Fibroblast of upper back skin (primary cell): ENCODE data around the gene MRPS35.

Source experiments
- DNase-seq: peaks from one replicate; pipeline ENCODE4 v3.0.0-alpha.2; 2013

The MRPS35 gene

DNA sequence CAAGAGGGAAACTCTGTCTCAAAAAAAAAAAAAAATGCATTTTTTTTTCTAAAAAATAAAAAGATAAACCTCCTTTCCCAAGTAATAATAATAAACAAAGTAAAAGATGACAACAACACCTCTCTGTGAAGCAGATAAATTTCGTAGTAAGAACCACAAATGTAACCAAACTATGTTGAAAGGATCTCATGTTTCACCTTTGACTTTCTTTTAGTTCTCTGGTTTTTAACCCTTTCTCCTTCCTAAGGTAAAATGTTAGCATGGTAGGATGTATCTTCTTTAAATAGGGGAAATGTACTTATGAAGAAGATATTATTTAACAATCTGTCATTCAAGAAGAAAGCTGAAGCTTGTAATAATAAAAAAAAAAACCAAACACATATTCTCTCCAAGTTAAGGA lies 67.6 kb downstream of the MRPS35 start:
- no peak for DNase-seq

DNA sequence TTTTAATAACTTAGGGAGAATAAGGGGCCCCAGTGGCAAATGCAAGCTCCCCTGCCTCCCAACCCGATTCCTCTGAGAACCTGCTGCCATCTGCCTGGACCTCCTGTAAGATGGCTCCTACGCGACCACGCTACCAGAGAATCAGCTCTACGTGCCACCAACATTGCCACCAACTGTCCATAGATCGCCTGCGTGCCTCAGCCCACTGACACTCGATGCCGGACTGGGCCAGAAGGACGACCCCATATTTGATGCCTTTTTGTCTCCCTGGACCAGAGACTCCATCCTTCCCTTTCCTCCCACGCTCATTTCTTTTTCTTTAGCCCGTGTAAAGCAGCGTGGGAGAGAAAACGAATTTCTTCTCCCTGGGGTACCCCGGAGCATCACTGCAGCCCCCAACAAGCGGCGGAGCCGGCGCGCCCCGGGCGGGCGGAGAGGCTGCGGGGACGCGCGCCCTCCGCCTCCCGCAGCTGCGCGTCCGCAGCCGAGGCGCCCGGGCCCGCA lies 68.8 kb downstream of the MRPS35 start:
- peak; percentile 15 for DNase-seq

- DNase-seq: peak; percentile 77
Observed at GRCh38 chr12:27779920-27780611, 69.4 kb downstream of the MRPS35 start, which contains the start of the genes KLHL42 and MANSC4. Gene KLHL42 (plus strand): TSS chr12:27780233. CDS start chr12:27780331, 98 bp downstream. Gene MANSC4 (minus strand): TSS chr12:27780236. CDS start chr12:27771276, 8,960 bp downstream.

DNA sequence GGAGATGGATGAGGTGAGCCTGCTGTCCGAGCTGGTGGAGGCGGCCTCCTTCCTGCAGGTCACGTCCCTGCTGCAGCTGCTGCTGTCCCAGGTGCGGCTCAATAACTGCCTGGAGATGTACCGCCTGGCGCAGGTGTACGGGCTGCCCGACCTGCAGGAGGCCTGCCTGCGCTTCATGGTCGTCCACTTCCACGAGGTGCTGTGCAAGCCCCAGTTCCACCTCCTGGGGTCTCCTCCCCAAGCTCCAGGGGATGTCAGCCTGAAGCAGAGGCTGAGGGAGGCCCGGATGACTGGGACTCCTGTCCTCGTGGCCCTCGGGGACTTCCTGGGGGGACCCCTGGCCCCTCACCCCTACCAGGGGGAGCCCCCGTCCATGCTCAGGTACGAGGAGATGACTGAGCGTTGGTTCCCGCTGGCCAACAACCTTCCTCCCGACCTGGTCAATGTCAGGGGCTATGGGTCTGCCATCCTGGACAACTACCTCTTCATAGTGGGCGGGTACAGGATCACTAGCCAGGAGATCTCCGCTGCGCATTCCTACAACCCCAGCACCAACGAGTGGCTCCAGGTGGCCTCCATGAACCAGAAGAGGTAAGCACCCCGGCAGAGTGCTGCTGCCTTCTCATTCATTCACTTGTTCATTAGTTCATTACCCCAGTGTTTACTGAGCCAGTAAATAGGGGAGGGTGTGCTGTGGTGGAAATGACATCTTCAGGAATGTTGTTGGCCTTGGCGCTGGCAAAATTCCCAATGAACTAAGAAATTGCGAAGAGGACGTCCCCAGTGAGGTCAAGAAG lies 70.2 kb downstream of the MRPS35 start:
- peak; percentile 33 for DNase-seq

DNA sequence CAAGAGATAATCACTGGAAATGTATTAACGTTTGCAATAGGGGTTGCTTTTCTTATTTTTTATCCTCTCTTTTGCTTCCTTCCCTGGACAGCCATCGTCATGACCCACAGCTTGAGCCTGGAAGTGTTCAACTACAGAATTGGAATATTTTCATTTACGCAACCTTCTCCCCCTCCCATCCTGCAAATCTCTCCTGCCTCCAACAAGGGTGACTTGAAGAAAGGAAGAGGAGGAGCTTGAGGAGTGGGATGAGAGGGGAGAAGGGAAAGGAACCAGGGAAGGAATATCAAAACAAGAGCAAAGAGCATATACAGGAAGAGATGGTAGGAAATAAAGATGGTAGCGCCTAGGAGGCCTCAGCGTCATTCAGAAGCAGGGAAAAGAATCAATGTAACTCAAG lies 71.0 kb downstream of the MRPS35 start:
- DNase-seq: peak; percentile 39

DNA sequence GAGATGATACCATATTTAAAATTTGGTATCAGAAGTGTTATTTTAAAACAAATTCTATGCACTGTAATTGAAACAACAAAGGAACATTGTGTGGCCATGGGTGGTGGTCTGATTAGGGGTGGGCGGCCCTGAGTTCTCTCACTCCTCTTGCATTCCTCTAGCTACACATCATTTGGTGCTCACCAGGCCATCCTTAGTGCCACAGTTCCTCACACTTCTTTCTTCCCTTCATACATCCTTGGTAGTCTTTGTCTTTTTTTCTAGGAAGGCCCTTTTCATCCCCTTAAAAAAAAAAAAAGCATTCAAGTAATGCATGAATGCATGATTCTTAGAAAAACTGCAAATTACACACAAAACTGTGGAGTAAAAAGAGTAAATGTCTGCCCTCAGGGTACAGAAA lies 71.8 kb downstream of the MRPS35 start:
- no peak for DNase-seq

DNA sequence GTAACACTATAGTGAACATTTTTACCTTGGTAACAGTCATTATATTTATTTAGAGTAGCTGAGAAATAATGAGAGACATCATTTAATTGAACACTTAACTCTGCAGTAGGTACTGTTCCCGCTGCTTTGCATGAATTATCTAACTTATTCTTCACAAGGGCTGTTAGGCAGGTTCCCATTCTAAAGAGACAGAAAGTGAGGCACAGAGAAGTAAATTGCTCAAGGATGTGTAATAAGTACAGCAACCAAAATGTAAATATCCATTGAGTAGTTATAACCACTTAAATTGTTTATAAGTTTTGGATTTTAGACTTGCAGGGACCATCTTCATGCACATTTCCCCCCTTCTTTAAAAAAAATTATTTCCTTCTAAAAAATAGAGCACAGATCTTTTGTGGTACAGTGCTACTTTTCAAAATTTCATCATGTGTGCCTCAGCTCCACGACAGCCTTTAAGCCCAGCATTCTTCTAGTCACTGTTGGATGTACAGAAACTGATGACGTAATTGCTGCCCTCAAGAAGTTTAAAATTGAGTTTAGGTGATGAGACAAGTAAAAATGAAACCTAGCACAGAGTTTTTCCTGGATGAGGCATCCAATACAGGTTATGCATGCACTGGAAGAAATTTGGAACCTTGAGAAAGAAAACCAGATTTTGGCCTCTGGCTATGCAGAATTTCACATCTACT lies 75.4 kb downstream of the MRPS35 start:
- DNase-seq: peak; percentile 61

DNA sequence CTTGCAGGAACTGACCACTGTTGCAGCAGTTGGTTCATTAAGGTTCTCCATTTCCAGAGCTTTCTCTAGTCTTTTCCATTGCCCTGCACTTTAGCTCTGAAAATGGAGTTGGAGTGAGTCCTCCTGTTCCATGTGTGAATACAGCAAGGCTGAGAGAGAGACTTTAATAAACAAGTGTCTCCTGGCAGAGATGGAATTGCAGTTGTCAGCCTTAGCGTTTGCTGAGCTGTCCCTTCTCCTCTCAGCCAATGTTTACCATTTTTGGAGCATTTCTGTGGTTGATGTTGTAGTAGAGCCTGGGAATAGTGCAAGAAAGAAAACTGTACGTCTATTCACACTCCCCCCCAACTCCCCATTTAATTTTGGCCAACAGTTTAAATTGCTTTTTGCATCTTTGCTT lies 76.9 kb downstream of the MRPS35 start:
- DNase-seq: no peak

GRCh38 chr12:27790179-27790578 lies 79.5 kb downstream of the MRPS35 start:
- DNase-seq: no peak

GRCh38 chr12:27794818-27795584 lies 84.4 kb downstream of the MRPS35 start:
- no peak for DNase-seq

GRCh38 chr12:27796128-27796527 lies 85.5 kb downstream of the MRPS35 start:
- DNase-seq: no peak

DNA sequence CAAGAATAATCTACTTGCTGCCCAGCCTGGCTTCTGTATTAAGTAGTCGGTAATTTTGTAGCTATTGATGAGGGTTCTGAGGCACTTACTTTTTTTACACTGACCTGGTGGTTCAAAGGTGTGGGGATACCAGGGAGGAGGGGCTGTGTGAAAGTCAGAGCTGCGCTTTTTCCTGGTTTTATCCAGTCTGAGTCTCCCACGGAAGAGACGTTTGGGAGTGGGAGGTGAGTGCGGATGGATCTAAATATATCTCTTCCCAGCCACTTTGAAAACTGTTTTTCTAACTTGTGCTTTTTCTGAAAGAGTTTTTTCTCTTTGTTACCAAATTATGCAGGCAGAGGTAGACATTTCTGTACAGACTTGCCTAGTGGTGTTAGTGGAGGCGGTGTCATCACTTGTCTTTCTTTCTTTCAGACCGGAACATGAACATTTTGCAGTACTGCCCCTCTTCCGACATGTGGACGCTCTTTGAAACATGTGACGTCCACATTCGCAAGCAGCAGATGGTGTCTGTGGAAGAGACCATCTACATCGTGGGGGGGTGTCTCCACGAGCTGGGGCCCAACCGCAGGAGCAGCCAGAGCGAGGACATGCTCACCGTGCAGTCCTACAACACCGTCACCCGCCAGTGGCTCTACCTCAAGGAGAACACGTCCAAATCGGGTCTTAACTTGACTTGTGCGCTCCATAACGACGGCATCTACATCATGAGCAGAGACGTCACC lies 86.8 kb downstream of the MRPS35 start:
- no peak for DNase-seq

DNA sequence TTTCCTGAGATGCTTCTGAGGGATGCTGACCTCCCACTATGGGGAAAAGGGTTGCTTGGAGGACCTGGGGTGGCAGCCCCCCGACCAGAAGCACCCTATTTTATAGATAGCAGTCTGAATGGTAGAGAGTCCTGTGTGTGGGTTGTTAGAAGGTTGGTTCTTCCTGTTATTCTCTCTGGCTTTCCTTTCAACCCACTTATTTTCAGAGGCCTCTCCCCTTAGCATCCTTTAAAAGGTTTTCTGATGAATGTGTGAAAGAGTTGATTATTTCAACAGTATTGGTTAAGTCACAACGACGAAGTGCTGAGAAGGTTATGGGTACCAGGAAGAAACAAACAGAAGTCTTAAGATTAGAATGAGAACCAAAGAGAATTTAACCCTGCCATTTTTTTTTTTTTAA lies 90.2 kb downstream of the MRPS35 start:
- no peak for DNase-seq

- no peak for DNase-seq
Observed at GRCh38 chr12:27801630-27802029, 91.0 kb downstream of the MRPS35 start.

DNA sequence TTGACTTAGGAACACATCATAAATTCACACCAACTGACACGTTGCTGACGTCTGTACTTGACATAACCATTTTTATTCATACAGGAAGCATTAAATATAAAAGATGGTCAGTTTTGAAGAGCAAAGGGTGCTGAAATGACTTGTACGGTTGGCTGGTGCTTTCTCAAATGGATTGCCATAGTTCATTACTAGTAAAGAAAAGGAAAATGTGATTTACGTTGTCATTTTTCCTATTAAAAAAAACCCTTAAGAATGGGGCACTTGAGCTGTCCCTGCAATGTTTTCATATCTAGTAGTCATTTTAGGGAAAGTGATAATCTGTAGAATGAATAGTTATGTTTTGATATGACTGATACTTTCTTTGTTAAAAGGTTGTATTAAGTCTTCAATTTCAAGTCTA lies 91.9 kb downstream of the MRPS35 start:
- DNase-seq: no peak

DNA sequence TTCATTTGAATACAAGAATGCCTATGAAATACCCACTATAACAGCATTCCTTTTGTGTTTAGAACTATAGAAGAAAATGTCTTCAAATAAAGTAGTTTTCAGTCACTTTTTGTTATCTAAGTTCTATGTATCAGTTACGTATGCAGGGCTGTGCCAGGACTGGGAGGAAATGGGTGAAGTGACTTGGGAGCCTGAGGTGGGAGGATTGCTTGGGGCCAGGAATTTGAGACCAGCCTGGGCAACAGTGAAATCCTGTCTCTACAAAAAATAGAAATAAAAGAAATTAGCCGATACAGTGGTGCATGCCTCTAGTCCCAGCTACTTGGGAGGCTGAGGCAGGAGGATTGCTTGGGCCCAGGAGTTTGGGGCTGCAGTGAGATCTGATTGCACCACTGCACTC lies 92.3 kb downstream of the MRPS35 start:
- no peak for DNase-seq

DNA sequence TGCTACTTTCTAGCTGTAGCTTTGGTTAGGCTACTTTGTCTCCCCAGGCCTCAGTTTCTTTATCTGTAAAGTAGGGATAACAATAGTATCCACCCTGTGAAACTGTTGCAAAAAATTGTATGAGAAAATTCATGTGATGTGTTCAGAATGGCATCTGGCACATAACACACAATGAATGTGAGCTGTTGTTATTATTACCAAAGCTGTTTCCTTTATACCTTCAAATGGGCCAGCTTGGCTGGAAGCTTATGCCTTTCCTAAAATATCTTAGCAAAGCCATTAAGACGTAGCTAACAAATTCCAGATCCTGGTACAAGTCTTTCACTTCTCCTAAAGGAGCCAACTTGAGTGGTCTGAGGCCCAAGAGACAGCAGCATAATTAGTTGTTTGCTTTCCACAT lies 94.6 kb downstream of the MRPS35 start:
- no peak for DNase-seq
